Transverse colon (tissue), 4 donors: ENCODE data around the gene GNA12. TPM values are rescaled to one million over a fixed set of nuclear protein-coding genes. Genes with fewer than 3 reads are reported as not detected.
"Not testable (repeated sequence)": the region's sequence is repeated elsewhere in the genome, so short reads cannot be mapped to it uniquely, and the experiment has no call there.

Experiments used
- DNase-seq: peaks from one replicate; pipeline ENCODE4 v3.0.0-alpha.2; 2019
- H3K27ac ChIP-seq, 4 donors: fragments of 200-600 bp; sonication (generic); 2 replicates each; pipeline ENCODE4 v1.5.1; 2016 to 2018; ENCODE audit warnings: inconsistent platforms in 4 of 4
- H3K27me3 ChIP-seq: fragments of 200-600 bp; sonication (generic); 2 replicates; pipeline ENCODE4 v1.5.1; 2017; ENCODE audit warnings: inconsistent platforms
- H3K36me3 ChIP-seq, 4 donors: fragments of 200-600 bp; sonication (generic); 2 replicates each; pipeline ENCODE4 v1.5.1; 2017 to 2019; ENCODE audit warnings: inconsistent platforms in 4 of 4
- H3K4me1 ChIP-seq, 4 donors: fragments of 200-600 bp; sonication (generic); 2 replicates each; pipeline ENCODE4 v1.5.1; 2017 to 2020; ENCODE audit warnings: inconsistent platforms in 4 of 4
- H3K4me3 ChIP-seq, 4 donors: fragments of 200-600 bp; sonication (generic); 1 replicate in 1 of 4; 2 replicates in 3 of 4; pipeline versions ENCODE4 v1.5.1 to v1.6.1; 2017 to 2019; ENCODE audit warnings: inconsistent platforms in 4 of 4
- H3K9me3 ChIP-seq, 2 donors: fragments of 200-600 bp; sonication (generic); 2 replicates each; pipeline ENCODE4 v1.5.1; 2017 to 2019; ENCODE audit warnings: inconsistent platforms in 2 of 2
- CTCF ChIP-seq, 5 experiments: fragments of 200-600 bp in 3 of 5; fragments of 450-650 bp in 2 of 5; sonication (generic) in 3 of 5; IDR thresholded peaks; 1 replicate in 2 of 5; 2 replicates in 3 of 5; pipeline ENCODE4 v1.5.1; 2016 to 2017; ENCODE audit warnings: antibody characterized with exemption in 5 of 5, inconsistent platforms in 3 of 5, mild to moderate bottlenecking in 2 of 5, moderate library complexity in 1 of 5
- EP300 ChIP-seq: sonication (generic); formaldehyde crosslinking; IDR thresholded peaks from one replicate; pipeline ENCODE4 v1.6.1; 2017; ENCODE audit warnings: antibody characterized with exemption, low read depth
- POLR2A ChIP-seq: fragments of 450-650 bp; IDR thresholded peaks from one replicate; pipeline ENCODE4 v1.6.1; 2016; ENCODE audit warnings: antibody characterized with exemption, mild to moderate bottlenecking, moderate library complexity
- POLR2AphosphoS5 ChIP-seq, 3 donors: sonication (generic); formaldehyde crosslinking; IDR thresholded peaks; one replicate each; pipeline ENCODE4 v1.6.1; 2016; ENCODE audit warnings: antibody characterized with exemption in 3 of 3
- WGBS, 2 donors: methylation state at CpG; one replicate each; pipeline ENCODE4 v1.1.5; 2018; ENCODE audit warnings: low coverage in 1 of 2; 5-methylcytosine and 5-hydroxymethylcytosine counted together
- in situ Hi-C, 4 donors: fragments of 200-750 bp; cut with MboI; loops; one replicate each; pipeline versions ENCODE4 v1.15.0 to v1.15.1; 2017; ENCODE audit warnings: low sequenced_read_pairs in 3 of 4, low pct_ligation_motif_present in 1 of 4, low pct_unique_long_range_greater_than_20kb in 1 of 4
- intact Hi-C: fragments of 100-400 bp; cut with DNase I; formaldehyde crosslinking; loops from one replicate; pipeline ENCODE4 v1.15.1; 2023; ENCODE audit warnings: low total_unique reads
- total RNA-seq, 4 donors: library from RNA; depleted of rRNA; stranded (reverse); fragments of >200 nt; gene quantifications; one replicate each; pipeline ENCODE4 v1.1.0, GENCODE V29; 2016

The GNA12 gene
- total RNA-seq, 4 donors from 2014 or later: 18.9 to 39.6 (median 22.2) TPM

GRCh38 chr7:2698581-2699288 lies 145.4 kb downstream of the GNA12 start:
- DNase-seq: no peak
- 49 to 55% methylated on average over 6 to 18 of the region's 18 CpGs for WGBS, 2 donors
- intact Hi-C loops: no loop called here
- Histone ChIP-seq H3K4me1 (no peaks in the 10 kb centered on the region), H3K36me3 (no peaks in the 10 kb centered on the region), H3K9me3 (no peaks in the 10 kb centered on the region), H3K27ac (no peak overlapping the region), H3K4me3 (no peak overlapping the region), H3K27me3 (peaks cover 12% of the 10 kb centered on the region)
- no peak for TF ChIP-seq CTCF (IDR thresholded peaks at IDR 0.05)
- TF ChIP-seq EP300: no peak
- TF ChIP-seq POLR2AphosphoS5 (IDR thresholded peaks at IDR 0.05): no peak
- TF ChIP-seq POLR2A: no peak
- in situ Hi-C loops: loop anchor here in 3 of 4 donors (25.0 kb wide), 2 partner anchors 211 to 236 kb away; partner anchors contain the start of gene GRIFIN (in 1 of the 3)

GRCh38 chr7:2694122-2694436 lies 150.0 kb downstream of the GNA12 start:
- H3K36me3 ChIP-seq, H3K4me3 ChIP-seq, intact Hi-C loops, H3K27ac ChIP-seq, DNase-seq, H3K9me3 ChIP-seq, H3K4me1 ChIP-seq: not testable (repeated sequence)
- peaks cover 39% of the 10 kb centered on the region for H3K27me3 ChIP-seq
- in situ Hi-C loops: loop anchor here in 3 of 4 donors (25.0 kb wide), 2 partner anchors 207 to 232 kb away; partner anchors contain the start of gene GRIFIN (in 1 of the 3)
- WGBS, 2 donors: 77 to 93% methylated on average over 7 to 8 of the region's 8 CpGs

DNA sequence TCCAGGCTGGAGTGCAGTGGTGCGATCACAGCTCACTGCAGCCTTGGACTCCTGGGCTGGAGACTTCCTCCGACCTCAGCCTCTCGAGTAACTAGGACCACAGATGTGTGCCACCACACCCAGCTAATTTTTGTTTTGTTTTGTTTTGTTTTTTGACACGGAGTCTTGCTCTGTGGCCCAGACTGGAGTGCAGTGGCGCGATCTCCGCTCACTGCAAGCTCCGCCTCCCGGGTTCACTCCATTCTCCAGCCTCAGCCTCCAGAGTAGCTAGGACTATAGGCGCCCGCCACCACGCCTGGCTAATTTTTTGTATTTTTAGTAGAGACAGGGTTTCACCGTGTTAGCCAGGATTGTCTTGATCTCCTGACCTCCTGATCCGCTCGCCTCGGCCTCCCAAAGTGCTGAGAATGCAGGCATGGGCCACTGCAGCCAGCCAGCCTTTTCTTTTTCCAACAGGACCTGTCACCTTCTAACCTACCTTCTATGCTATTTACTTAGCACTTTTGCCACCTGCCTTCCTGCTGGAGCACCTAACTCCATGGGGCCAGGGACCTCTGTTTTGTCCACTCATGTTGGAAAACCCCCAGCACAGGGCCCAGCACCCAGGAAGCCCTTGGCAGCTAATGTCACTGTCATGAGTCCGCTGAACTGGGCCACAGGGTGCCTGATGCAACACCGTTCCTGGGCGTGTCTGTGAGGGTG lies 150.5 kb downstream of the GNA12 start:
- H3K4me1 ChIP-seq, H3K9me3 ChIP-seq, DNase-seq, intact Hi-C loops, H3K36me3 ChIP-seq, H3K27ac ChIP-seq, H3K4me3 ChIP-seq: not testable (repeated sequence)
- peaks cover 44% of the 10 kb centered on the region for H3K27me3 ChIP-seq
- in situ Hi-C loops: loop anchor here in 3 of 4 donors (25.0 kb wide), 2 partner anchors 206 to 231 kb away; partner anchors contain the start of gene GRIFIN (in 1 of the 3)
- 80 to 93% methylated on average over 3 to 19 of the region's 19 CpGs for WGBS, 2 donors

DNA sequence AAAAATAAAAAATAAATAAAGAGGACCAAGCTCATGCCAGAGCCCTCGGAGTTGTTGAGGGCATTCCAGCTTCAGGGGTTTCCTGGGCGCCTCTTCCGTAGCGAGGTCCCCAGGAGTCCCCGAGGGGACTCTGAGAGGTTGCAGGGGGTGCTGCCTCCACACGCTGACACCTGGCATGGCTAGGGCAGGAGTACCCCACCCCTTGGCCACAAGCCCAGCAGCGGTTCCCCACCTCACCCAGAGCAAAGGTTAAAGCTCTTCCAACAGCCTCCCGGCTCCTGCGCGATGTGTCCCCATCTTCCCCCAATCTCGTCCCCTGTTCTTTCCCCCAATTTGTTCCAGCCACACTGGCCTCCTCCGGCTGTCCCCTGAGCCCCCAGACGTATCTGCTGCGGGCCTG lies 151.6 kb downstream of the GNA12 start:
- Histone ChIP-seq H3K9me3 (no peaks in the 10 kb centered on the region), H3K4me3 (no peak overlapping the region), H3K4me1 (peaks cover 0 to 16% (median 13%) of the 10 kb centered on the region in 4 donors), H3K36me3 (no peaks in the 10 kb centered on the region), H3K27ac (no peak overlapping the region), H3K27me3 (peaks cover 54% of the 10 kb centered on the region)
- no peak for DNase-seq
- in situ Hi-C loops: loop anchor here in 3 of 4 donors (25.0 kb wide), 2 partner anchors 205 to 230 kb away; partner anchors contain the start of gene GRIFIN (in 1 of the 3)
- TF ChIP-seq POLR2A (no peak), CTCF (IDR thresholded peaks at IDR 0.05) (no peak), EP300 (no peak), POLR2AphosphoS5 (IDR thresholded peaks at IDR 0.05) (no peak)
- intact Hi-C loops: no loop called here
- 69% methylated on average over 14 of the region's 14 CpGs; no CpG with 5 or more reads in 1 of the 2 donors for WGBS, 2 donors

DNA sequence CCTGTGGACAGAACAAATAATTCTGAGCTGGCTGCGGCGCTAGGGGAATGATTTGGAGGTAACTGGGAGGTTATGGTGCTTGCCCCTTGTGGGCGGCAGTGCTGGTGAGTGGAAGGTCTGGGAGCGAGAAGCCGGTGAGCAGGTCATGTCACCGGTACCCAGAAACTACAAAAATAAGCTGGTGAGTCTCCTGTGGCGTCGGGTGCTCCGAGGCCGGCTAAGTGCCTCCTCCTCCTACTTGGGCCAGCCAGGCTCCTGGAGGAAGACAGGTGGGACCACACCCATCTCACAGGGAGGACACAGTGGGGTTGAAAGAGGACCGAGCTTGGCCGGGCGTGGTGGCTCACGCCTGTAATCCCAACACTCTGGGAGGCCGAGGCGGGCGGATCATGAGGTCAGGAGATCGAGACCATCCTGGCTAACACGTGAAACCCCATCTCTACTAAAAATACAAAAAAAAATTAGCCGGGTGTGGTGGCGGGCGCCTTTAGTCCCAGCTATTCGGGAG lies 152.1 kb downstream of the GNA12 start:
- H3K4me1 ChIP-seq: peaks cover 0 to 18% (median 15%) of the 10 kb centered on the region in 4 donors
- H3K27ac ChIP-seq, DNase-seq, H3K36me3 ChIP-seq, H3K4me3 ChIP-seq, H3K9me3 ChIP-seq, intact Hi-C loops: not testable (repeated sequence)
- WGBS, 2 donors: 63 to 87% methylated on average over 9 to 23 of the region's 23 CpGs
- in situ Hi-C loops: loop anchor here in 3 of 4 donors (25.0 kb wide), 2 partner anchors 205 to 230 kb away; partner anchors contain the start of gene GRIFIN (in 1 of the 3)
- H3K27me3 ChIP-seq: peaks cover 60% of the 10 kb centered on the region
